GM23338 (cell line): Measurements from ENCODE around the gene HIVEP2. TPM values are rescaled to one million over a fixed set of nuclear protein-coding genes. Genes with fewer than 3 reads are reported as not detected.

Source experiments
- ATAC-seq: fragments of 200-7000 bp; cut with Tn5 transposase; 3 replicates; pipeline ENCODE4 v1.9.1; 2020
- DNase-seq: peaks from one replicate; pipeline ENCODE4 v3.0.0-alpha.2; 2015; ENCODE audit warnings: low spot score
- H2AFZ ChIP-seq: fragments of 200-600 bp; sonication (generic); 2 replicates; pipeline ENCODE4 v1.8.0; 2016; ENCODE audit warnings: antibody characterized with exemption, mild to moderate bottlenecking, moderate library complexity
- H3F3A ChIP-seq: fragments of 200-600 bp; sonication (generic); replicated peaks from 2 replicates; pipeline ENCODE4 v1.8.0; 2017; ENCODE audit warnings: antibody characterized with exemption, mixed run types, low read depth
- H3K27ac ChIP-seq: fragments of 200-600 bp; sonication (generic); 2 replicates; pipeline ENCODE4 v1.6.1; 2016; ENCODE audit warnings: low read depth
- H3K27me3 ChIP-seq: fragments of 200-600 bp; sonication (generic); 2 replicates; pipeline ENCODE4 v1.8.0; 2016; ENCODE audit warnings: mild to moderate bottlenecking, mixed run types, moderate library complexity; ENCODE audit not compliant: insufficient read depth
- H3K36me3 ChIP-seq: fragments of 200-600 bp; sonication (generic); 2 replicates; pipeline ENCODE4 v1.8.0; 2016; ENCODE audit warnings: mild to moderate bottlenecking; ENCODE audit not compliant: insufficient read depth
- H3K4me1 ChIP-seq: fragments of 200-600 bp; sonication (generic); 2 replicates; pipeline ENCODE4 v1.8.0; 2016; ENCODE audit warnings: mild to moderate bottlenecking, moderate library complexity; ENCODE audit not compliant: insufficient read depth
- H3K4me2 ChIP-seq: fragments of 200-600 bp; sonication (generic); 2 replicates; pipeline ENCODE4 v1.7.1; 2017; ENCODE audit warnings: mixed run types
- H3K4me3 ChIP-seq: fragments of 200-600 bp; sonication (generic); 2 replicates; pipeline ENCODE4 v1.6.1; 2016; ENCODE audit warnings: mixed run types
- H3K79me2 ChIP-seq: fragments of 200-600 bp; sonication (generic); replicated peaks from 2 replicates; pipeline ENCODE4 v1.8.0; 2017; ENCODE audit warnings: mild to moderate bottlenecking; ENCODE audit not compliant: insufficient read depth
- H3K9me2 ChIP-seq: fragments of 200-600 bp; sonication (generic); 2 replicates; pipeline ENCODE4 v1.8.0; 2017; ENCODE audit not compliant: insufficient read depth
- H4K20me1 ChIP-seq: fragments of 200-600 bp; sonication (generic); replicated peaks from 2 replicates; pipeline ENCODE4 v1.8.0; 2017; ENCODE audit warnings: mild to moderate bottlenecking; ENCODE audit not compliant: insufficient read depth
- H3K27ac Mint-ChIP-seq: 2 replicates; pipeline ENCODE4 v1.8.0; 2020; ENCODE audit warnings: inconsistent platforms, mild to moderate bottlenecking, moderate library complexity, mixed read lengths
- H3K27me3 Mint-ChIP-seq: 3 replicates; pipeline ENCODE4 v1.8.0; 2022; ENCODE audit warnings: low read depth, mild to moderate bottlenecking, moderate library complexity, mixed read lengths, inconsistent platforms; ENCODE audit not compliant: insufficient read depth, poor library complexity
- H3K36me3 Mint-ChIP-seq: 3 replicates; pipeline ENCODE4 v1.8.0; 2021; ENCODE audit warnings: low read depth, mild to moderate bottlenecking, inconsistent platforms, moderate library complexity, mixed read lengths
- H3K4me1 Mint-ChIP-seq: 3 replicates; pipeline ENCODE4 v1.8.0; 2020; ENCODE audit warnings: mild to moderate bottlenecking, inconsistent platforms, mixed read lengths
- H3K4me3 Mint-ChIP-seq: 3 replicates; pipeline ENCODE4 v1.8.0; 2021; ENCODE audit warnings: moderate library complexity, mild to moderate bottlenecking, inconsistent platforms, mixed read lengths
- H3K9me3 Mint-ChIP-seq: 3 replicates; pipeline ENCODE4 v1.8.0; 2020; ENCODE audit warnings: moderate library complexity, mild to moderate bottlenecking, inconsistent platforms, mixed read lengths
- CTCF ChIP-seq, 2 experiments: fragments of 200-600 bp in 1 of 2; sonication (generic) in 1 of 2; conservative IDR thresholded peaks; 2 replicates each; pipeline versions ENCODE4 v1.5.1 to v1.6.1; 2016 to 2017; ENCODE audit warnings: antibody characterized with exemption in 2 of 2, low read depth in 2 of 2, mild to moderate bottlenecking in 2 of 2, moderate library complexity in 1 of 2
- EZH2 ChIP-seq: fragments of 200-600 bp; sonication (generic); IDR thresholded peaks from one replicate; pipeline ENCODE4 v1.8.0; 2017; ENCODE audit warnings: antibody characterized with exemption, mild to moderate bottlenecking, low read depth; ENCODE audit not compliant: unreplicated experiment
- EZH2phosphoT487 ChIP-seq: fragments of 200-600 bp; sonication (generic); IDR thresholded peaks from one replicate; pipeline ENCODE4 v1.8.1; 2018; ENCODE audit warnings: antibody characterized with exemption; ENCODE audit not compliant: unreplicated experiment
- JUNB ChIP-seq: IDR thresholded peaks from one replicate; pipeline ENCODE4 v1.6.1; 2016; ENCODE audit warnings: antibody characterized with exemption; ENCODE audit not compliant: unreplicated experiment
- STAT1 ChIP-seq: IDR thresholded peaks from one replicate; pipeline ENCODE4 v1.6.1; 2016; ENCODE audit warnings: antibody characterized with exemption; ENCODE audit not compliant: unreplicated experiment
- ZNF114 ChIP-seq: fragments of 250-450 bp; sonication (Bioruptor Pico); IDR thresholded peaks from 2 replicates; pipeline ENCODE4 v1.5.0; 2020; ENCODE audit warnings: mild to moderate bottlenecking, moderate library complexity
- polyA plus RNA-seq: library from polyadenylated mRNA; unstranded; fragments of >200 nt; fragmentation: Nextera tagmentation; extraction: Ambion mirVana; gene quantifications from 2 replicates; pipeline ENCODE4 v1.2.1, GENCODE V29; 2016
- total RNA-seq: library from RNA; depleted of rRNA; stranded (reverse); fragments of >200 nt; shearing (Covaris generic); gene quantifications from 2 replicates; pipeline ENCODE4 v1.2.3, GENCODE V29; 2014
- TF ChIP-seq, protein P1 (sequence below): fragments of 250-450 bp; sonication (Bioruptor Pico); IDR thresholded peaks from 2 replicates; pipeline ENCODE4 v1.5.0; 2020; ENCODE audit warnings: mild to moderate bottlenecking, moderate library complexity

HIVEP2 gene
- total and polyA plus RNA-seq, 2 experiments from 2014 or later, result 1.5 to 7.4 TPM

DNA sequence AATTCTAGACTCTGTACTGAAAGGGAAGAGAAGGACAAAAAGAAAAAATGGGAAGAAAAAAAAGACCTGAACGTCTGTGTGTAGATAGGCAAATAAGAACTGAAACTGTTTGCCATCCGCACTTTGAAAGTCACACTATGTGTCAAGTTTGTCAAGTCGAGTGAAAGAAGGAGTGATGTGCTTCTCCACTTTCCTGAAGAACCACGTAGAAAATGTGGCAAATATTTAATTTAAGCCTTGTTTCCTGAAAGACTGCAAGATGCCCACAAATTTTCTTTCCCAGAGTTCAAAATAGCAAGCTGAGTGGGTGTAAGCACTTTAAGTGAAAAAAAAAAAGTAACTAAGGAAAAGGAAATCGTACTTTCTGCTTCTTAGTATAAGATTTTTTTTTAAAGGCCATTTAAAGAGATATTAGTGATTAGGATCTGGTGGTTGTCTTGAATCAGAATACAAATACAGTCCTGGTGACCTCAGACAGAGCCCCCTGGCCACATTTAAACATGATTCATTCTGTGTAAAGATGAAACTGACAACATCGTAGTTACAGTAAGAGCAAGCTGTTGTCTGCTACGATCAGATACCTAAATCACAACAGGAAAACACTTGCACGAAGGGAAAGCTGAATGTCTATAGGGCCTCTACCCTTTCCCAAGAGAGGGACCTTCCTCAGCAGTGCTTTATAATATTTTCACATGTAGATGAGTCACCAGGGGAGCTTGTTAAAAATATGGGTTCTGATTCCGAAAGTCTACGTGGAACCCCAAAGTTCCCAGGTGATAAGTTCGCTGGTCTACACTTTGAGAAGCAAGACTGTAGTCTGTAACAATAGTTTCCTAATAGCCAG lies 102.3 kb downstream of the HIVEP2 start (continued):
- TF ChIP-seq, protein P1, sequence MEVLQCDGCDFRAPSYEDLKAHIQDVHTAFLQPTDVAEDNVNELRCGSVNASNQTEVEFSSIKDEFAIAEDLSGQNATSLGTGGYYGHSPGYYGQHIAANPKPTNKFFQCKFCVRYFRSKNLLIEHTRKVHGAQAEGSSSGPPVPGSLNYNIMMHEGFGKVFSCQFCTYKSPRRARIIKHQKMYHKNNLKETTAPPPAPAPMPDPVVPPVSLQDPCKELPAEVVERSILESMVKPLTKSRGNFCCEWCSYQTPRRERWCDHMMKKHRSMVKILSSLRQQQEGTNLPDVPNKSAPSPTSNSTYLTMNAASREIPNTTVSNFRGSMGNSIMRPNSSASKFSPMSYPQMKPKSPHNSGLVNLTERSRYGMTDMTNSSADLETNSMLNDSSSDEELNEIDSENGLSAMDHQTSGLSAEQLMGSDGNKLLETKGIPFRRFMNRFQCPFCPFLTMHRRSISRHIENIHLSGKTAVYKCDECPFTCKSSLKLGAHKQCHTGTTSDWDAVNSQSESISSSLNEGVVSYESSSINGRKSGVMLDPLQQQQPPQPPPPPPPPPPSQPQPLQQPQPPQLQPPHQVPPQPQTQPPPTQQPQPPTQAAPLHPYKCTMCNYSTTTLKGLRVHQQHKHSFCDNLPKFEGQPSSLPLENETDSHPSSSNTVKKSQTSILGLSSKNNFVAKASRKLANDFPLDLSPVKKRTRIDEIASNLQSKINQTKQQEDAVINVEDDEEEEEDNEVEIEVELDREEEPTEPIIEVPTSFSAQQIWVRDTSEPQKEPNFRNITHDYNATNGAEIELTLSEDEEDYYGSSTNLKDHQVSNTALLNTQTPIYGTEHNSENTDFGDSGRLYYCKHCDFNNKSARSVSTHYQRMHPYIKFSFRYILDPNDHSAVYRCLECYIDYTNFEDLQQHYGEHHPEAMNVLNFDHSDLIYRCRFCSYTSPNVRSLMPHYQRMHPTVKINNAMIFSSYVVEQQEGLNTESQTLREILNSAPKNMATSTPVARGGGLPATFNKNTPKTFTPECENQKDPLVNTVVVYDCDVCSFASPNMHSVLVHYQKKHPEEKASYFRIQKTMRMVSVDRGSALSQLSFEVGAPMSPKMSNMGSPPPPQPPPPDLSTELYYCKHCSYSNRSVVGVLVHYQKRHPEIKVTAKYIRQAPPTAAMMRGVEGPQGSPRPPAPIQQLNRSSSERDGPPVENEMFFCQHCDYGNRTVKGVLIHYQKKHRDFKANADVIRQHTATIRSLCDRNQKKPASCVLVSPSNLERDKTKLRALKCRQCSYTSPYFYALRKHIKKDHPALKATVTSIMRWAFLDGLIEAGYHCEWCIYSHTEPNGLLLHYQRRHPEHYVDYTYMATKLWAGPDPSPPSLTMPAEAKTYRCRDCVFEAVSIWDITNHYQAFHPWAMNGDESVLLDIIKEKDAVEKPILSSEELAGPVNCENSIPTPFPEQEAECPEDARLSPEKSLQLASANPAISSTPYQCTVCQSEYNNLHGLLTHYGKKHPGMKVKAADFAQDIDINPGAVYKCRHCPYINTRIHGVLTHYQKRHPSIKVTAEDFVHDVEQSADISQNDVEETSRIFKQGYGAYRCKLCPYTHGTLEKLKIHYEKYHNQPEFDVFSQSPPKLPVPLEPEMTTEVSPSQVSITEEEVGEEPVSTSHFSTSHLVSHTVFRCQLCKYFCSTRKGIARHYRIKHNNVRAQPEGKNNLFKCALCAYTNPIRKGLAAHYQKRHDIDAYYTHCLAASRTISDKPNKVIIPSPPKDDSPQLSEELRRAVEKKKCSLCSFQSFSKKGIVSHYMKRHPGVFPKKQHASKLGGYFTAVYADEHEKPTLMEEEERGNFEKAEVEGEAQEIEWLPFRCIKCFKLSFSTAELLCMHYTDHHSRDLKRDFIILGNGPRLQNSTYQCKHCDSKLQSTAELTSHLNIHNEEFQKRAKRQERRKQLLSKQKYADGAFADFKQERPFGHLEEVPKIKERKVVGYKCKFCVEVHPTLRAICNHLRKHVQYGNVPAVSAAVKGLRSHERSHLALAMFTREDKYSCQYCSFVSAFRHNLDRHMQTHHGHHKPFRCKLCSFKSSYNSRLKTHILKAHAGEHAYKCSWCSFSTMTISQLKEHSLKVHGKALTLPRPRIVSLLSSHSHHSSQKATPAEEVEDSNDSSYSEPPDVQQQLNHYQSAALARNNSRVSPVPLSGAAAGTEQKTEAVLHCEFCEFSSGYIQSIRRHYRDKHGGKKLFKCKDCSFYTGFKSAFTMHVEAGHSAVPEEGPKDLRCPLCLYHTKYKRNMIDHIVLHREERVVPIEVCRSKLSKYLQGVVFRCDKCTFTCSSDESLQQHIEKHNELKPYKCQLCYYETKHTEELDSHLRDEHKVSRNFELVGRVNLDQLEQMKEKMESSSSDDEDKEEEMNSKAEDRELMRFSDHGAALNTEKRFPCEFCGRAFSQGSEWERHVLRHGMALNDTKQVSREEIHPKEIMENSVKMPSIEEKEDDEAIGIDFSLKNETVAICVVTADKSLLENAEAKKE (CRISPR knock-in tag), result no peak
- TF ChIP-seq EZH2 (no peak), STAT1 (no peak), JUNB (no peak), CTCF (conservative IDR thresholded peaks at IDR 0.05; ENCODE audit: low read depth in 2 of 2) (no peak), EZH2phosphoT487 (no peak)

GRCh38 chr6:142841915-142842314 lies 103.1 kb downstream of the HIVEP2 start:
- H2AFZ ChIP-seq, result no peak overlapping the region
- no peak overlapping the region for H3K4me2 ChIP-seq
- H3K27me3 Mint-ChIP-seq, result peaks cover 3% of the 10 kb centered on the region
- H3K4me3 Mint-ChIP-seq, result no peak overlapping the region
- no peaks in the 10 kb centered on the region; the same call in 1 of the 2 replicates for H4K20me1 ChIP-seq
- no peaks in the 10 kb centered on the region for H3K36me3 Mint-ChIP-seq
- ATAC-seq, result no peak
- H3F3A ChIP-seq, result no peaks in the 10 kb centered on the region
- TF ChIP-seq CTCF (conservative IDR thresholded peaks at IDR 0.05; ENCODE audit: low read depth in 2 of 2) (no peak), ZNF114 (CRISPR knock-in tag) (no peak)
- H3K4me3 ChIP-seq, result no peak overlapping the region
- no peaks in the 10 kb centered on the region for H3K9me2 ChIP-seq
- peaks cover 54% of the 10 kb centered on the region for H3K4me1 ChIP-seq
- no peaks in the 10 kb centered on the region for H3K36me3 ChIP-seq
- no peak overlapping the region for H3K27ac Mint-ChIP-seq
- peaks cover 61% of the 10 kb centered on the region for H3K4me1 Mint-ChIP-seq
- no peaks in the 10 kb centered on the region for H3K9me3 Mint-ChIP-seq
- no peaks in the 10 kb centered on the region for H3K27me3 ChIP-seq
- no peak overlapping the region for H3K27ac ChIP-seq
- DNase-seq, result peak; percentile 52
- peaks cover 10% of the 10 kb centered on the region; the same call in 1 of the 2 replicates for H3K79me2 ChIP-seq
